Putamen (tissue), 1 donor: ENCODE measurements around the gene UNC93A.
"Not testable (repeated sequence)": the region's sequence is repeated elsewhere in the genome, so short reads cannot be mapped to it uniquely, and the experiment has no call there.

Experiments
- DNase-seq: peaks from one replicate; pipeline ENCODE4 v3.0.0-alpha.2; 2016; ENCODE audit warnings: low spot score

The UNC93A gene

DNA sequence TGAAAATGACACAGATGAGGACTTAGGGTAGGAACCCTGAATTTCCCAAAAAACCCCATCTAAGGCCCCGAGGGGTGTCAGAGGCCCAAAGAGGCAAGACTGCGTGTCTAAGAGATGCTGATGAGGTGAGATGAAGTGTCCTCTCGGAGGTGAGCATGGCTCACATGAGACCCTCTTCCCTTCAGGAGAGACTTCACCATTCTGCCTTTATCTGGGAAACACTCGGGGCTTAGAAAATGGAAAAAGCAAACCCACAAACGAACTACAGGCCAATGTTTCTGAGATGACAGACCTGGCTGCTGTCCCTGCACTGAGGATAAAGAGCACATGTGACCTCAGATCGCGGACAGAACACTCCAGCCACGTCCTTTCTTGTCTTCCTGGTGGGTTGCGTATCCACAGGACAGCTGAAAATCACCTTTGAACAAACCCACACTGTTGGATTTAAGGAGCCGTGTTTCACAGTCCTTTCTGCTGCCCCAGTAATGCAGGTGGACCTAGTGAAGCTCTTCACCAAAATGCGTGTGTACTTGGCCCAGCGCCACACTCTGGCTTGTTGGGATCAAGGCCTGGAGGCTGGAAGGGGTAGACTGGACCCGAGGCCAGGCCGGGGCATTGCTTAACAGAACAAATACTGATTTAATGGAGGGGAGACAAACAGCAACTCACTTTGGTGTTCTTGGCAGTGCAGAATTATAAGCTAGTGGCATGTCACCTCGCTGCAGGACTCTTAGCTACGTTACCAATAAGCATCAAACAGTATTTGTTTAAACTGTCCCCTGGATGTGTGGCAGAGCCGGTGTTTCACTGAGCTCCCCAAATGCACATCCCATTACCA, 18.5 kb downstream of the UNC93A start:
- DNase-seq: not testable (repeated sequence)

DNA sequence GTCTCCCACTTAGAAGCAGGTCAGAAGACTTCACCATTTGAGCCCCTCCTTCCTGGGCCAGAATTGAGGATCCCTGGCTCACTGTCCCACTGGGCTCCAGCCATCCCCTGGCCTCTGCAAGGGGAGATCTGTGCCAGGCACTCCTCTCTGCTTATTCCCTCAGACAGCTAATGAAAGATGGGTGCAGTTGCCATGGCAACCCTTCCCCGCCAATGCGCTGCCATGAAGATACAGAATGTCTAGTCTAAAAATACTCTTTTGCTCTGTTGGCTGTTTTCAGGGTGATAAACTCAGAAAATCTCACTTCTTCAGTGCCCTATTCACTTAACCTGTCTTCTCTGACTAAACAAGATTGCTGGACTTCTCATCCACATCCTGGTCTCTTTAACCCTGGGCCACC, 20.2 kb downstream of the UNC93A start:
- DNase-seq: peak; percentile 63

DNA sequence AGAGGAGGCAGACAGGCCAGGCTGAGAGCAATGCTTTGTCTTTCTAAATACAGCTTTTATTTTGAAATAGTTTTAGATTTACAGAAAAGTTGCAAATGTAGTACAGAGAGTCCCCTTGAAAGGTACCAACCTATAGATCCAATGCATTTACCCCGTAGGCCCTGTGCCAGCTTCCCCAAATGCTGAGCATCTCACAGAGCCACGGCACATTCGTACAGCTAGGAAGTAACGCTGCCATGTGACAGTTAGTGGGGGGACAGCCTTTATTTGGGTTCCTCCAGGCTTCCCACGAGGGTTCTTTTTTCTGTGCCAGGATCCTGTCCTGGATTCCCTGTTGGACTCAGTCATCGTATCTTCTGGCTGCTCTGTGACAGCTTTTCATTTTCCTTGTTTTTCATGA, 20.6 kb downstream of the UNC93A start:
- not testable (repeated sequence) for DNase-seq

DNA sequence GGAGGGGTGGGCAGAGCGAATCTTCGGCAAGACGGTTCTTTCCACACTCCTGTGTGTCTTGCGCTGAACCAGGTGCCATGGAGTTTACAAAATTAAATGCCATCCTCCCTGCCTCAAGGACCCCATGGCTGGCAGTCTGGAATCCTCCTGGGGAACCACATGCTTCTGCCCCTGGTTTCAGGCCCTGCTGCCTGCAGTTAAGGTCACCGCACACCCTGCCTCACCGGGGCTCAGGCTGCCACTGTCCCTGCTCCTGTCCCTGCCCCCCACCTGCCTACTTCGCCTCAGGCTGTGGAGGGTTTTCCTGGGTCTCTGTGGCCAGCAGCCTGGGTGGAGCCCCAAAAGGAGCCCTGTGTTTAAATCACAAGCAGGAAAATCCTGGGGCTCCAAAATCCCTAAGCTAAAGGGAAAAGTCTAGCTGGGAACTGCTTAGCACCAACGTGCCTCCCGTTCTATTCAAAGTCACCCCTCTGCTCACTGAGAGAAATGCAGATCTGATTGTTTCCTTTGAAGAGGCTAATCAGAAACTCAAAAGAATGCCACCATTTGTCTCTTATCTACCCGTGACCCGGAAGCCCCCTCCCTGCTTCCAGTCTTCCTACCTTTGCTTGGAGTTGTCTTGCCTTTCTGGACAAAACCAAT, 23.2 kb downstream of the UNC93A start:
- no peak for DNase-seq

DNA sequence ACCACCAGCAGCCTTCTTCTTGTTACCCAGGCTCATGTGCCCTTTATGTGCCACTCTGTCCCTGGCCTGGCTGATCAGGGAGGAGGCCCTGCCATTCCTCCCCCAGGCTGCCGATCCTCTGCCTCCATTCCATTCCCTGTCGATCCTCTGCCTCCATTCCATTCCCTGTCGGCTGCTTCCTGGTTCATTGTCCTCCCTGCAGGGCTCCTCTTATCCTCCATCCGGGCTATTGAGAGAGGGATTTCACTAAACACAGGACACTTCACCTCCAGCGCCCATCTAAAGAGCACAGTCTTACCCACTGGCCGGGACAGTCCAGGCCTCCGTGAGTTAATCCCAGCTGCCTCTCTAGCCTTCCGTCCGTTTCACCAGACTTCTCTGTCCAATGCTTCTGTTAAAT, 26.1 kb downstream of the UNC93A start:
- DNase-seq: no peak

DNA sequence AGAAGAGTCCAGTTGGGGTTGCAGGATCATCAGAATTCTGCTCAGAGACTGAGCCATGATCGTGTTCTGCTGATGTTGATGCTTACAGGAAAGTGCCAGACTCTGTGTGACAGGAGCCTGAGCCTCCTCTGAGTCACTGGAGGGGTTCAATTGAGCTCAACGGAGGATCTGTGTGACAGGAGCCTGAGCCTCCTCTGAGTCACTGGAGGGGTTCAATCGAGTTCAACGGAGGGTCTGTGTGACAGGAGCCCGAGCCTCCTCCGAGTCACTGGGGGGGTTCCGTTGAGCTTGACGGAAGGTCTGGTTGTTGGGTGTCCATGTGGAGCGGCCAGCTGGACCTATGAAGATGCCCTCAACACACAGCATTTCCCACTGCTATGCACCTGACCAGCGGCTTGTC, 27.2 kb downstream of the UNC93A start:
- DNase-seq: not testable (repeated sequence)

DNA sequence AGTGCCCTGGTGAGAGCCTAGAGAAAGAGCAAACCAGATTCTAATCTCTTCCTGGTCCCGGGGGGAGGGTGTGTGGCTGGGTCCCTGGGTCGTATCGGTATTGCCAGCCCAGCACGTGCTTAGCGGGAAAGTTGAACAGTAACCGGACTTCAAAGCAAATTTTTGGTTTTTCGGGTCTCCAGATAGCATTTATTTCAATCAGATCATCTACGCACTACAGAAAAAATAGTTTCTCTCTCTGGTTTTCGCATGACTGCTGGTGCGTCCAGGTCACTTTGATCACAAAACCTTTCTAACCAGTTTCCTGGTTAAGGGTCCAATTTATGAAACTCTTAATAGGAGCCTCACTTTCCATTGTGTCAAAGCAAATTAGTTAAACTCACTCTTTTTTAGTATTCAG, 27.7 kb downstream of the UNC93A start:
- not testable (repeated sequence) for DNase-seq

DNA sequence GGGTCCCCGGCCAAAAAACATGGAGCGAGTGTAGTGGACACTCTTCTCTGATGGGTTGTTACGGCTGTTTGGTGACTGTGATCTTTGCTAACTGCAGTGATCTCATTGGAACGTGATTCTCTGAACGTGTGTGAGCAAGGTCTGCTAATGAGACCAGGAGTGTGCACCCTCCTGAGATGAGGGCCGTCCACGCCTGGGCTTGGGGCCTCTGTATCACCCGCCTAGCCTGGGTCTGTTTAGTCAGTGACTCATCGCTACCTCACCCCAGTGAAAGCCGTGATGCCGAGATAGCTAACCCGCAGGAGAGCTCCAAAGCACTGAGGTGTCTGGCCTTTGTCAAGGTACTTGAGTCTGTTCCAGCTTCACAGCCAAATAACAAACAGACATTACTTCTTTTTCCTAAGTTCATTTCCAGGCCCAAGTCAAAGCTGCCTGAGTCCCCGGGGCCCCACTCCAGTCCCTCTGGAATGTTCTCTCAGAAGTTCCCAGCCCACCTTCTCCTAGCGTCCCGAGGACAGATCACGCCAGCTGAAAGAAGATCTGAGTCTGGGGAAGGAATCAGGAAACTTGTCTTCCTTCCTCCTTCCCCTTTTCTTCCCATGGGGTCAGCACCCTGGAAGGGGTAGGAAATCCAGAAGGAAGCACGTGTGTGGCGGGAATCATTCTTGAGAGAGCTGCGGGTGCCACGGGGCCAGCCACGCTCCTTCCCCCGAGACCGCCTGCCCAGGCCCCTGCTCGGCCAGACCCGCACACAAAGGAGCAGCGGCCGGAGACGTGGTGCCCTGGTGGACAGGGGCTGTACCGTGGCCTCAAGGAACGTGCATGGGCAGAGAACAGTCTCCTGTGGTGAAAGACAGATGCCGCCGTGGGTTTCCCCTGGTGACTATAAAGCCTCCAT, 29.0 kb downstream of the UNC93A start:
- not testable (repeated sequence) for DNase-seq

DNA sequence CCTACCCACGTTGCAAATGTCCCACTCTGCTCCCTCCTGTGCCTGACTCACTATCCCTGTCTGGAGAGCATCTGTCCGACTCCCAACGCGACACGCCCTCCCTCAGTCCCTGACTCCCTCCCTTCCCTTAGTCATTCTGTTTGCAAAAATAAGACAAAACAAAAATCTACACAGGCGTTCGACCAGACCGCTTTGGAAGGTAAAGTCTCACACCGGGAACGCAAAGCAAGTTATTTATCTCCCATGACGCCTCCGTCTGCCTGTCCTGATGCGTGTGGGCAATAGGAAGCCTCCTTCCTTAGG, 29.6 kb downstream of the UNC93A start:
- DNase-seq: not testable (repeated sequence)

DNA sequence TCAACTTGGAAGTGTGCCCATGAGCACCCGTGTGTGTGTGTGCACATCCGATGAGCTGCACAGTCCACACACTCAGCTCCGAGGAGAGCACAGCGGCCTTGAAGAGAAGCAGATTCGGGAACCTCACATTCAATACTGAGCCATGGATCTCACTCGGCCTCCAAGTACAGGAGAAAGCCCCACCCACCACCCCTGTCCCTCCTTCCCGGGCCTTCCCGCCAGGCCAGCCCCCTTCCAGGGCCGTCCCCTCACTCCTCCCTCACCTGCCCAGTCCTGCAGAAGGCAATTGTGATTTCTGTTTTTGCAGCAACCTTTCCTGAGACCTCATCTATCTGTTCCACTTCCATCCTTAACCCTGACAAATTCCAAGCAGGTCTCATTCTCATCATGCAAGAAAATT, 30.1 kb downstream of the UNC93A start:
- DNase-seq: not testable (repeated sequence)

DNA sequence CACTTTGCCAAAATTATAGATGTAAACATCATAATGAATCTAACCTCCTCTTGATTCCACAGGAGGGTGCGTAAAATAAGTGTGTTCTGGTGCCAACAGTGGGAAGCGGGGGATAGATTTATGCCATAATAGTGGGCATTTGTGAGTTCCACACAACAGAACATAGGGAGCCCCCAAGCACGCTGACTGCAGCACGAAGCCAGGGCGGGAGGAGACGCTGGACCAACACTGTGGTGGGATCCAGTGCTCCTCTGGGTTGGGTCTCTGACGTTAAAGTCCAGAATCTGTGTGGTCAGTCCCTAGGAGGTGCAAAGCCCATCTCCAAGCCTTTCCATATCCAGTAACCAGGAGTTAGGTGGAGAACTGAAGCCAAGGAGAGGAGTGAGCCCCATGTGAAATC, 32.0 kb downstream of the UNC93A start:
- no peak for DNase-seq

DNA sequence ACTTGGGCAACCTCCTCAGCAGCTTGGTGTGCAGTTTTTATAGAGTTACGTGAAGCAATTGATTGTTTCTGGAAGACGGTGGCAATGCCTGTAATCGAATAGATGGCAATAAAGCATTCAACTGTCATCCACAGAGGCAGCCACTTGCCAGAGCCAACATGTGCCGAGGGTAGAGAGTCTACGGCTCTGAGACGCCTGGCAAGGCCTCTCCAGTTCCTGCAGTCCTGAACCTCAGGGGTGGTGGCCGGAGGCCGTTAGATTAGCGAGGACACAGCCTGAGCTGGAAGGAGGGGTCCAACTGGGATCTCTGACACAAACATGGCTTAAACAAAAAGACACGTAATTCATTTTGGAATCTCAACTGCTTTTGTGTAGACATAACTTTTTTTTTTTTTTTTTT, 33.0 kb downstream of the UNC93A start:
- DNase-seq: no peak

DNA sequence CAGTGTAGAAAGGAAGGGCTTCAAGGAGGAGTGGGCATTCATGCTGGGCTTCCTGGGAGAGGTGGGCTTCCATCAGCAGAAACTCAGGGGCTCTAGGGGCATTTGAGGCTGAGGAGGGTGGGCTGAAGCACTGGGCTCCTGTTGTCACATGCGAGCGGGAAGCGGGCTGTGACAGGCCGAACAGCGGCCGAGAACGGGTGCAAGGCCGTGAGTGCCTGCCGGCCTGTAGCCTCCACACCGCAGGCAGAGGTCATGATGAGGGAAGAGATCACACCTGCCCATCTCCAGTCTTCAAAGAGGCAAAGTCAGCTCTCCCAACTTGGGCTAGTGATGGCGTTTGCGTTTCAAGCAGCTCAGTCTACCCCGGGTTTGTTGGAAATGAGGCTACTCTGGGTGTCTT, 34.7 kb downstream of the UNC93A start:
- DNase-seq: no peak

DNA sequence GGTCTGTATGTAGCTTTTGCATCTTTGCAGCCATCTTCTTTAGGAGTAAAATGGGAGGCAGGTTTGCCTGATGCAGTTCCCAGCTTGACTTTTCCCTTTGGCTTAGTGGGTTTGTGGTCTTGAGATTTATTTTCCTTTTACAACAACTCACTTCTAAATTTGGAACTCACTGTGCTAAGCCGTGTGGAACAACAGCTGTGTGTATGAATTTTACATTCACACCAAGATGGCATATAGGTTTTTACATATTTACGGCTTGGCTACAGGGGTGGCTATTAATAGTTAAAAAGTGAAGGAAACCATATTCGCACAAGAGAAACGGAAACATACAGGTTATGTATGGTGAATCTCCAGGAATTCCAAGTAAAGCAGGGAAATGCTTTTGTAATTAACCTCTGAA, 36.3 kb downstream of the UNC93A start:
- no peak for DNase-seq

DNA sequence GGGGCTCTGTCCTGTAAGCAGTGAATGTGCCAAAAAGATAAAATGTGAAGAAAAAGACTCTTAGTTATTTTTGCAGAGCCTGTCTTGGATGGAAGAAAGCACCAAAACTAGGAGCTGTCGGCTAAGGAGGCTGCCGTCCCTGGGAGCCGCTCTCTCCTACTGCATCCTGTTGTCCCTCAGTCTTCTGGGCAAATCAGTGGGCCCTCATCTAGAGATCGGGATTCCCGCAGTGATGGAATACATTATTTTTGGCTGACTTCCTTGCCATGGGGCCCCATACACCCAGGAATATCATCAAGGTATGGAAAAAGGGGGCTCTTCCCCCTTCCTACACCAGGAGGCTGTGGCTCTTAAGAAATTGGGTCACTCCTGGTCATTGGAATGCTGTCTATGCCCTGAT, 37.0 kb downstream of the UNC93A start:
- no peak for DNase-seq

DNA sequence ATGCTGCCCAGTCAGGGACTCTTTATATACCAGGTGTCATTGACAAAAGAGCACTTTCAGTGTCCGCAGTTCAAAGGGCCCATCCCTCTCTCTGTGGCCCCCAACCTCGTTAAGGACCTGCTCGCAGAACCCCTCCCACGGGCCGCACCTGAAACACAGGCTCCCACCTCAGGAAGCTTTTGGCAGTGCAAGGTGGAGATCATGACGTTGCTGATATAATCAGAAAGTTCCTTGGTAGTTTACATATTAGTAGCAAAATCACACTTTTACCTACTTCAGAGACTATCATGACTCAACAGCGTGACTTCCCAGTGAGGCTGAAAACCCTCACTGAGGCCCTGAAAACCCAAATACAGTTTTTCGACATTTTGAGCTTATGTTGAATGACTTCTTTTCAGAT, 37.9 kb downstream of the UNC93A start:
- no peak for DNase-seq

DNA sequence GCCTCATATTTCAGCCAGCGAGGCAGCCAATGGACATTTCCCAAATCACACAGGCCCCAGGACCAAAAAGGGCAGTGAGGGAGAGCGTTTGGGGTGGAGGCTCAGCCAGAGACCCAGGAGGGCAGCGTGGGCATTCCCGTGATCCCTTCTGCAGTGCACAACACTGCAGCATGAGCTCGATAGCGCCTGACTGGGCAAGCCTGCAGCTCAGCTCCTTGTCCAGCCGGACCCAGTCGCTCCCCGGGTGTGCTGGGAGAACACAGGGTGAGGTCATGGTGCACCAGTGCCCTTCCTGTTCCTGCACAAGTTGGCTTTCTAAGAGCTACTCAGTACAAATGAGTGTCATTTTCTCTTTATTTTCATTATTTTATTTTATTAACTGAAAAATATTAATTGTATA, 39.6 kb downstream of the UNC93A start:
- no peak for DNase-seq

DNA sequence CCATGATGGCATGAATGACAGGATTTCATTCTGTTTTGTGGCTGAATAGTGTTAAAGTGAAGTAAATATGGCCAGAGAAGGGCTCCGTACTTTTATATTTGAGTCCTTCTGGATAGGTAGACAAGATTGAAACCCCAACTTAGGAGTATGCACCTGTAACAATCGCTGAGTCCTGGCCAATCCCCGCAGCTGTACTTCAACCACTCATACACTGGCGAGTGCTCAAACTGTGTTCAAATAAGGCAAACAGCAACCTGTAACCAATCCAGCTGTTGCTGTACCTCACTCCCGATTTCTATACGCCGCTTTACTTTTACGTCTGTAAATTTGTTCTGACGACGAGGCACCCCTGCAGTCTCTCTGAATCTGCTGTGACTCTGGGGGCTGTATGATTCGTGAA, 40.5 kb downstream of the UNC93A start:
- DNase-seq: no peak

DNA sequence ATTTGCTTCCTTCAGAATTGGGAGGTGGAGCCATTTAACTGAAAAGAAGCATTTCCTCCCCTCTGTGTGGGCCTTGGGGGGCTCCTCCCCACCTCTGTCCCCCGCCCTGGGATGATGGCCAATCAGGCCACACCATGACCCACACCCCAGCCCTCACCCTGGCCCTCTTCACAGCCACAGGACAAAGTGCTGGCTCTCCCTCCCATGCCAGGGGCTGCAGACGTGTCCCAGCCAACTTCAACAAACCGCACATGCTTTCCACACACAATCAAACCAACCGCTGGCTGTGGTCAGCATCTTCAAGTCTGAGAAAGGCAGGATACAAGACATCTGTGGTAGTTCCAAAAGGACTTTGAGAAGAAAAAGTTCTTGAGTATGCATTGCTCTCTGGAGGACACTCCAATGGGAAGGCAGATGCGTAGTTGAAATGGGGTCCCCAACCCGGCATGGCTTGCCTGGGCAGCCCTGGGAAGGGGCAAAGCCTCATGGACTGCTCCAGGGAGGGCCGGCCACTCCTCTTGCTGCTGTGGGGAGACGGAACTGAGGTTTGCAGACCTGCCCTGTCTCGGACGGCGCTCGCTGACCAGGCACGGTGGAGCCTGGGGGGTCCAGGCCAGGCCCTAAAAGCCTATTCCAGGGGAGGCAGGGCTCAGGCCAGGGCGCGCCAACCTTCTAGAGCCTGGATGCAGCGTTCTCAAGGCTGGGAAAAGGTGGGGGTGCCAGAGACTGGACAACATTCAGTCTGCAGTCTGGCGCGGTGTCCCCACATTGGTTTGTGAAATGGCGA, 45.9 kb downstream of the UNC93A start:
- no peak for DNase-seq

DNA sequence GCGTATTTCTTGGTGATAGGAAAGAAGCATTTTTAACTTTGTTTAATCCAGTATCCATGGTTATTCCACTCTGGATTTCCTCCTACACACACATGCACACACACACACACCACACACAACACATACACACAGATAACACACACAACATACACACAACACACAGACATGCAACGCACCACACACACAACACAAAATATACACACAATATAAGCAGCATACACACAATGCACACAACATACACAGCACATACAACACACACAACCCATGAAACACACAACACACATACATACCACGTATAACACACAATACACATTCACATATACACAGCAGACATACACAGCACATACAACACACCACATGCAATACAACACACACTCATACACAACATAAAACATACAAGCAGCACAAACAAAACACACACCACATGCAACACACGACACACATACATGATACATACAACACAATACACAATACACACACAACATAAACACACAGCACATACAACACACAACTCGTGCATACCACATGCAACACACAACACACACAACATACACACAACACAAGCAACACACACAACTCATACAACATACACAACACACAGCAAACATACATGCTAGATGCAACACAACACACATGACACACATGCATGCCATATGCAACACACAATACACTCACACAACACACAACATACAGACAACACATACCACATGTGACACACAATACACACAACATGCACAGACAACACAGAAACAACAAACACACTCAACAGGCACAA, 46.7 kb downstream of the UNC93A start:
- no peak for DNase-seq

DNA sequence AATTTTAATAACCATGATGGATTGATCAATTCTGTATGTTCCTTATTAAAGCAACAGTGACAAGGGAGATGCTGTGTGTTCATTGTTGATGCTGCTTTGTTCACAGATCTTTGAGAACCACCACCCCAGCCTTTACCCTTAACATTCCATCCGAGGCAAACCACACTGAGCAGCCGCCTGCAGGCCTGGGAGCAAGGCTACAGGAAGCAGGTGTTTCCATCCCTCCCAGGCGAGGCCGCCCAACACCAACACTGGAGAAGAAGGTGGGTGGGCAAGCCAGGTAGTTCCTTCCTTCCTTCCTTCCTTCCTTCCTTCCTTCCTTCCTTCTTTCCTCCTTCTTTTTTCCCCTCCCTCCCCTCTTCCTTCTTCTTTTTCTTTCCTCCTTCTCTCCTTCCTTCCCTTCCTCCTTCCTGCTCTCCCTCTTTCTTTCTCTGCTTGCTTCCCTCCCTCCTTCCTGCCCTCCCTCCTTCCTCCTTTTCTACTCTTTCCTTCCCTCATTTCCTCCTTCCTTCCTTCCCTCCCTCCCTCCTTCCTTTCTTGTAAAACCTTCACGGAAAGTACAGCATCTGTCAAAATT, 47.5 kb downstream of the UNC93A start:
- DNase-seq: no peak
